NCI-H82 (cell line): ENCODE results near the gene BBIP1.
A peak's percentile ranks its signal among the peaks of the same experiment; 100 is the strongest.
"Not testable (repeated sequence)": the region's sequence is repeated elsewhere in the genome, so short reads cannot be mapped to it uniquely, and the experiment has no call there.

Experiments used
- DNase-seq: peaks from one replicate; lab custom pipeline; 2025; lab: John Stamatoyannopoulos, UW

BBIP1 gene

DNA sequence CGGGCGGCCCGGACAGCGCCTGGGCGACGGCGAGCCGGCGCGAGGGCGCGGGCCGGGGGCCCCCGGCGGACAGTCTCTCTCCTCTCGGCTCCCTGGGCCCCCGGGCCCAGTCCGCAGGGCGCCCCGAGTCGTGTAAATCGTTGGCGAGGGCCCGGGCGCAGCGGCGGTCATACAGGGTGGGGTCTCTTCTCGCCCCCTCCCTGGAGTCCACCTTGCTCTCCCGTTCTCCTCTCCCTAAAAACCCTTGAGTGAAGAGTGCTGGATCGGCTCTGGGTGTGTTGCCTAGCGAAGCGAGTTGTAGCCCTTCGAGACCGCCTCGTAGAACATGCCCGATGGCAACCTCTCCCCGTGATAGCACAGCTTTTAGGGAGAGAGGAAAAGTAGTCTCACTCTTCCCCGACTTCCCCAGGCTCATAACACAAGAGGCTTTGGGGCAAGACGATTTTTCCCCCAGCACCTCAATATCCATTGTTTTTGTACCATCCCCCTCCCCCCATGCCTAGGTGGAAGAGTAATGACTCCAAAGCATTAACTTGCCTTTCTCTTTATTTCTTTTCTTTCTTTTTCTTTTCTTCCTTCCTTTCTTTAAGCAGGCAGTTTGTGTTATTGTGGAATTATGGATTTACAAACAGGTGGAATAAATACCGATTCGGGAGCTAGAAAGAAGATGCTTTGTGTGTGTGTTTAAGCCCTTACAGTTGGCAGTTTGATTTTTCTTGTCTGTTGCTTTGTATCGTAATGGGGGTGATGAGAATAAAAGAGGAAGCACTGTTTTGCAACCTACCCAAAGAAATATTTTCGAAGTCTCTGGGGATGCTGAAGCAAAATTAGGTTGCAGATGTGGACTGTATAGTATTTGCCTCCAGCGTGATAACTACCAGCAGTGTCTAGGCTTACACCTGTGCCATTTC lies 1.2 kb upstream of the BBIP1 start:
- peak; percentile 79 for DNase-seq

DNA sequence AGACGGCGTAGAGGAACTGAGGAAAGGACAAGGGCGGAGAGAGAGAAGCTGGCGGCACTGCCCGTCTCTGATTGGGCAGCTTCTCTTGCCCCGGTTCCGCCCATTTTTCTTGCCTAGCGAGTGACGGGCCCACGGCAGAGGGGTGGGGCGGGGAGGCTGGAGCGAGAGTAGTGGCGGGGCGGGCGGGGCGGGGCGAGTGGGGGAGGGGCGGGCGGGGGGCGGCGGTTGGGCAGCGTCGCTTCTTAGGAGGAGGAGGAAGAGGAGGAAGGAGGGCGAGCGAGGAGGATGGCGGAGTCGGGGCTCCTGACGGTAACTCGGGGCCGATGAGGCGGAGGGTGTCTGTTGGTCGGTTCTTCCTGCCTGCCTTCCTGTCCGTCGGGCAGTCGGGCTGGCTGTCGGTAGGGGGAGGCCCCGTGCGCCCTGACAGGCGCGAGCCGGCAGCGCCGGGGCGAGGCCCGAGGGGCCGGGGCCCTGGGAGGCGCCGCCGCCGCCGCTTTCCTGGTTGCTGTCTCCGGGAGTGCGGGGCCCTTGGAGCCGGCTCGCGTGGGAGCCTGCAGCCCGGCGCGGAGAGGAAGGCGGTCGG lies 460 bp upstream of the BBIP1 start, which contains the start of gene SHOC2:
TSS of gene SHOC2 (plus strand) at position 256 of the 583 bp plus-strand sequence. CDS start 44,755 bp downstream, outside the sequence.
- DNase-seq, result no peak

GRCh38 chr10:110918269-110918642 lies 724 bp downstream of the BBIP1 start:
- peak; percentile 94 for DNase-seq

GRCh38 chr10:110916554-110917346 lies 2.2 kb downstream of the BBIP1 start:
- no peak for DNase-seq

DNA sequence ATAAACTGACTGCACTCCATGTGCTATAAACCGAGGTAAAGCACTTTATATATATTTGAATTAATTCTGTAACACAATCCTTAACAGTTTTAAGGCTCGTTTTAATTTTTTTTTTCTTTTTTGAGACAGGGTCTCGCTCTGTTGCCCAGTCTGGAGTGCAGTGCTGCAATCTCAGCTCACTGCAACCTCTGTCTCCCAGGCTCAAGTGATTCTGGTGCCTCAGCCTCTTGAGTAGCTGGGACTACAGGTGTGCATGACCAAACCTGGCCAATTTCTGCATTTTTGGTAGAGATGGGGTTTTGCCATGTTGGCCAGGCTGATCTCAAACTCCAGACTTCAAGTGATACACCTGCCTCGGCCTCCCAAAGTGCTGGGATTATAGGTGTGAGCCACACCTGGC lies 3.4 kb downstream of the BBIP1 start:
- not testable (repeated sequence) for DNase-seq

DNA sequence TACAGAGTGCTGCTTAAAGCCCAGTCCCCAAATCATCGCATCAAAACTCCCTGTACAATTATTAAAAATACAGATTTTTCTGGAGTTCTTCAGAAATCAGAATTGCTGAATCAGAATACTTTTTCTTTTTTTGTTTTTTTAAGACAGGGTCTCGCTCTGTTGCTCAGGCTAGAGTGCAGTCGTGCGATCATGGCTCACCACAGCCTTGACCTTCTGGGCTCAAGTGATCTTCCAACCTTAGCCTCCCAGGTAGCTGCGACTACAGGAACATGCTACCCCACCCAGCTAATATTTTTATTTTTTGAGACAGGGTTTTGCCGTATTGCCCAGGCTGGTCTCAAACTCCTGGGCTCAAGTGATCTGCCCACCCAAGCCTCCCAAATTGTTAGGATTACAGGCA lies 3.9 kb downstream of the BBIP1 start:
- DNase-seq, result no peak

GRCh38 chr10:110914431-110914830 lies 4.5 kb downstream of the BBIP1 start:
- DNase-seq, result no peak

- DNase-seq, result no peak
Observed at GRCh38 chr10:110912374-110912773, 6.6 kb downstream of the BBIP1 start.

DNA sequence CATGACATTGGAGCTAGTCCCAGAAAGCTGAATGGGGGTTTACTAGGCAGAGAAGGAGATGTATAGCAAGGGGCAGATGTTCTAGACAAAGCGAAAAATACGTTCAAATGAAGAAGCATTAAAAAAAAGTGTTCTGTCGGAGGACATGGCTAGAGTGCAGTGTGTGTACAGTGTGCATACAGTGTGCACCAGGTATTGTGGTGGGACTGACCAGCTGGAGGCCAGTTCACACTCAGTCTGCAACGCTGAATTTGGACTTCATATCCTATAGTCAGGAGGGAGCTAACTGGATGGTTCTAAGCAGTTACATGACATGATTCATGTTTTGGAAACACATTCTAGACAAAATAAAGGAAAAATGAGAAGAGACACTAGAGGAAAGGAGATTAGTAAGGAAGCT lies 8.8 kb downstream of the BBIP1 start:
- no peak for DNase-seq

DNA sequence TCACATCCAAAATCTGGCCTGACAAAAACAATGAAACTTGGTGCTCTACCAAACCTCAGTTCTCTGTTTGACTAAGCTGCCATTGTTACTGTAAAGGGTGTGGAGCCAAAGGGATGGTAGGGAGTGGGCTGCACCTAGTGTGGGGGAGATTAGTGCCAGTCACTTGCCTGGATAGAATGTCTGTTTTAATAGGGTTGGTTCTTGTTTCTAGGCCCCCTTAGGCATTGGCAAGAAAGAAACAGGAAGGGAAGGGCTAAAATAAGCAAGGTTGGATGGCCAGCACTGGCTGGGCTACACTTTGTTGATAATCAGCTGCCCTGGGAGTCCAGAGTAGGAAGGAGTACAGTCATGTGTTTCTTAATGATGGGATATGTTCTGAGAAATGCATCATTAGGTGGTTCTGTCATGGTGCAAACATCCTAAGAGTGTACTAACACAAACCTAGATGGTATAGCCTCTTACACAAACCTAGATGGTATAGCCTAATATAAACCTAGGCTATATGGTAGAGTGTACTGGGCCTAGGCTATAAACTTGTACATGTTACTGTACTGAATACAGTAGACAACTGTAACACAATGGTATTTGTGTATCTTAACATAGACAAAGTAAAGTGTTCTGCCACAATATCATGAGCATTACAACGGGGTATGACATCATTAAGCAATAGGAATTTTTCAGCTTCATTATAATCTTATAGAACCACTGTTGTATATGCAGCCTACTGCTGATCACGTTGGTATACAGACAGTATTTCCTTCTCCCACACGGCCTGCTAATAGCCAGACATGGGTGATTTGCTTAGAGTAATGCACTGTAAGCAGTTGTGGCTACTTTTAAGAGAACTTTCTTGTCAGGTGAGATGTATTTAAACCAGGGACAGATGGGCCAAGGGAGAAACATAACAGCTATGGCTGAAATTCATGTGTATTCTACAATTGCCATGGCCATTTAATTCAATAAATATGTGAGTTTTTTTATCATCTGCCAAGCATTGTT lies 15.4 kb downstream of the BBIP1 start:
- DNase-seq, result no peak

DNA sequence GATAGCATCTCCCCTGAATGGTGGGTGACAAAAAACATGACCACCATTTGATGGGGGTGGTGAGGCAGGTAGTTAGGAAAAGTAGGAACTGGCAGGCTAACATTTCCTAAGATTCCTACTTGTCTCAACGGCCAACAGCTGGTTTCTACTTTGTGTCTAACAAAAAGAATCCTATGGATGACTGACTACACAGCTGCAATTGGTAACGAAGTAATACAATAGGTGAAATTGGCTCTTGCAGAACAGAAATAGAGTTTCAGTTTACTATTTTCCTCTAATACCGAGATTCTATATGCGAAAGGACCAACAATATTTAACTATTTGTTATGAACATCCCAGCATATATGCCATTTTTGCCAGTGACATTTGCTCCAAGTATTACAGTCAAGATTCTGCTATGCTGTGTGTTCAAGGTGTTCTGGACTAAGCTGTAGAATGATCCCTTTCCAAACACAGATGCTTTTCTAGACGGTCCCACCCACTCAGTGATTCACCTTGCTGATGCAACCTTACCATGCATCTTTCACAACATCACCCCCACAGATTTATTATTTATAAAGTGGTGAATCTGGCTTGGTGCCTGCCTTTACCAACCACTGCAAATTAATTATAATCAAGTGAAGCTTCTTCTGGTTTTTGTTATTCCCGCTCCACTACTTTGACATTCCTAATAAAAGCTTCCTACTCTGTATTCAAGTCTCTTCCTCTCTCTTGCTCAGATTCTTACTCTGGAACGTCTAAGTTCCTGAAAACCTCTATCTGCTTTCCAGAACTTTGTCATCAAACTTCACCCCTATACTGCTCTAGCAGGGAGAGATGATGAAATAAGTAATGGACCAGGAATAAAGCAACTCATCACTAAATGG lies 16.8 kb downstream of the BBIP1 start:
- no peak for DNase-seq

DNA sequence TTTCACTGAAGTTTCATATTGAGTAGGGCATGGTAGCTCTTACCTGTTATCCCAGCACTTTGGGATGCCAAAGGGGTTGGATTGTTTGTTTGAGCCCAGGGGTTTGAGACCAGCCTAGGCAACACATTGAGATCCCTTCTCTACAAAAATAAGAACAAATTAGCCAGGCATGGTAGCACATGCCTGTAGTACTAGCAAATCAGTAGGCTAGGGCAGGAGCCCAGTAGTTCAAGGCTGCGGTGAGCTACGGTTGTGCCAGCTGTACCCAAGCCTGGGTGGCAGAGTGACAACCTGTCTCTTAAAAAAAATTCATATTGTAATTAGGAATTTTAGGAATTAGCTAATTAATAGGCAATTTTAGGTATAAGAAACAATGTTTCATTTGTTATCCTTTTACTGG lies 18.0 kb downstream of the BBIP1 start:
- no peak for DNase-seq

DNA sequence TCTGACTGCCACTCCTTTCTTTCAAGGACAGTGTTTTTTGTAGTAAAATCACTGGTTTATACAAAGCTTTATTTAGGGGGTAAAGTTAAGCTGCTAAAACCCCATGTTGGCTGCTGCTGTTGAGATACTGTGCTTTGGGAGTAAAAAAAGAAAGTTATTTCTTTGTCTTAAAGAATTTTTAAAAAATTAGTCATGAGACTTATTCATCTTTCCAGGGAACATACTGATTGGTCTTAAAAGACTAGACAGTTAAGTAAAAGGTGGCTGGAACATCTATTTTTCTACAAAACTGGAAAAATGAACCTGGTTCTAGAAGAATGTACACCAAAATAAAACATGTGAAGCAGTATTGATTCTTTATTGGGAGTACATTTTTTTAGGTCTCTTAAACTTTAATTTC lies 20.6 kb downstream of the BBIP1 start:
- no peak for DNase-seq

GRCh38 chr10:110897184-110897583 lies 21.8 kb downstream of the BBIP1 start:
- DNase-seq, result peak; percentile 2

- peak; percentile 61 for DNase-seq
Observed at GRCh38 chr10:110893559-110894179, 25.3 kb downstream of the BBIP1 start.

DNA sequence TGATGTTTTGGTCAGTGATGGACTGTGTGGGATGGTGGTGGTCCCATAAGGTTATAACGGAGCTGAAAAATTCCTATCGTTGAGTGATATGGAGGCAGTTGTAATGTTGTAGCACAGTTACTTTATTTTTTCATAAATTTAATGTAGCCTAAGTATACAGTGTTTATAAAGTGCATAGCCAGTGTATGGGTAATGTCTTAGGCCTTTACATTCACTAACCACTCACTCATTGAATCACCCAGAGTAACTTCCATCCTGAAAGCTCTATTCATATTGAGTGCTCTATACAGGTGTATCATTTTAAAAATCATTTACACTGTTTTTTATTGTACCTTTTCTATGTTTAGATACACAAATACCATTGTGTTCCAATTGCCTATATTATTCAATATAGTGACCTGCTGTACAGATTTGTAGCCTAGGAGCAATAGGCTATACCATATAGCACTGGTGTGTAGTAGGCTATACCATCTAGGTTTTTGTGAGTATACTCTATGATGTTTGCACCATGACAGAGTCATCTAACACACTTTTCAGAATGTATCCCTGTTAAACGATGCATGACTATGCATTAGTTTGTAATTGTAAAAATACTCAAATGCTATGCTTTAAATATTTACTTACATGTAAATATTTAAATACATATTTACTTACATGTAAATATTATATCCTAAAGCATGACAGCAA lies 26.2 kb downstream of the BBIP1 start:
- DNase-seq, result no peak

DNA sequence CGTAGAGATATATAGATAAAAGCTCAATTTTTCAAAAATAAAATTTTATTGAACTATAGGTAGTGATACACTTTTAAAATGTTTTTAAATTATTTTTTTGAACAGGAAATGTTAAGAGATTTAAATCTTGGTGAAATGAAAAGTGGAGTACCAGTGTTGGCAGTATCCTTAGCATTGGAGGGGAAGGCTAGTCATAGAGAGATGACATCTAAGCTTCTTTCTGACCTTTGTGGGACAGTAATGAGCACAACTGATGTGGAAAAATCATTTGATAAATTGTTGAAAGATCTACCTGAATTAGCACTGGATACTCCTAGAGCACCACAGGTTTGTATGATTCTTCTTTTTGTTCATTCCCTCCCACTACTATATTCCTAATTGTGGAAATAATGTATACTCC lies 31.4 kb downstream of the BBIP1 start:
- no peak for DNase-seq

GRCh38 chr10:110885932-110886674 lies 32.9 kb downstream of the BBIP1 start:
- DNase-seq, result no peak

- DNase-seq, result no peak
Observed at GRCh38 chr10:110883924-110884323, 35.1 kb downstream of the BBIP1 start.
